ENCODE measurements around the gene UTS2R. TPM values are rescaled to one million over a fixed set of nuclear protein-coding genes. Genes with fewer than 3 reads are reported as not detected.

UTS2R gene
- polyA plus RNA-seq, 1 of the 3 experiments (the other 2 are of a cell fraction) = not detected

DNA sequence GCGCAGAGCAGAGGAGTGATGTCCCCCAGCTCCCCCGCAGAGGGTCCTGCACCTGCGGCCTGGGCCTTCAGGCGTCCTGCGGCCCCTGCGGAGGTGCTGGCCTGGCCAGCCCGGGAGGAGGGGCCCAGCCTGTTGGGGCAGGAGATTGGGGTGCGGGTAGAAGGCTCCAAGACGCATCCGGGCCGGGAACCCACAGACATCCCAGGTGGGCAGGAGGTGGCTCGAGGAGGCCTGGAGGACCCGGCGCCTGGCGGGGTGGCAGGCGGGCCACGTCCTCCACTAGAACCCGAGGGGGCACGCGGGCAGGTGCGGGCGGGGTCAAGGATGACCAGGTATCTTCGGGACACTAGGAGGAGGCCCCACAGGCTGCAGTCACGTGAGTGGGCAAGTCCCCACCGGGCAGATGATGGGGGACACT lies 37.4 kb upstream of the UTS2R start:
- peaks cover 18 to 47% of the 10 kb centered on the region in 2 experiments; a peak in 3 of 4 replicates for H3K4me1 ChIP-seq (ENCODE audit: control insufficient read depth in 1 of 2, insufficient read depth in 2 of 2, low read depth in 1 of 2, low read length in 1 of 2)
- no peak overlapping the region for H3K27ac ChIP-seq (ENCODE audit: low read depth in 2 of 2, low read length in 1 of 2)
- 89% methylated on average over 23 of the region's 25 CpGs for WGBS (ENCODE audit: low lambda C conversion rate)
- no peak overlapping the region for H2AFZ ChIP-seq (ENCODE audit: low read depth)
- no peaks in the 10 kb centered on the region for H3K79me2 ChIP-seq (ENCODE audit: insufficient read depth)
- ChIA-PET CTCF (interaction anchor here (0.5 to 6.4 kb wide), 12 partner anchors 8 to 304 kb away, joined by 3 to 69 read pairs (median 4); no protein-coding TSS in a partner anchor), POLR2A (no interaction called here)
- H3K4me3 ChIP-seq (ENCODE audit: low read depth in 2 of 2, low read length in 1 of 2) = no peak overlapping the region
- H3K9ac ChIP-seq = no peak overlapping the region
- no peaks in the 10 kb centered on the region for H4K20me1 ChIP-seq (ENCODE audit: insufficient read depth)
- H3K27me3 ChIP-seq (ENCODE audit: insufficient read depth) = no peaks in the 10 kb centered on the region; the same call in none of the 2 replicates
- no peaks in the 10 kb centered on the region for H3K9me2 ChIP-seq
- no peak for DNase-seq
- H3K36me3 ChIP-seq (replicated peaks in 1 of 2; ENCODE audit: control insufficient read depth in 1 of 2, insufficient read depth in 2 of 2, low read length in 1 of 2) = no peaks in the 10 kb centered on the region
- H3K9me3 ChIP-seq = no peaks in the 10 kb centered on the region
- peak overlapping the region; percentile 78 for H3K4me2 ChIP-seq
- peaks cover 6% of the 10 kb centered on the region for H3F3A ChIP-seq (replicated peaks; ENCODE audit: insufficient read depth)
- TF ChIP-seq RAD21 (IDR thresholded peaks at IDR 0.05; ENCODE audit: low read length) (no peak), RFX5 (IDR thresholded peaks at IDR 0.05; ENCODE audit: low read length) (no peak)

DNA sequence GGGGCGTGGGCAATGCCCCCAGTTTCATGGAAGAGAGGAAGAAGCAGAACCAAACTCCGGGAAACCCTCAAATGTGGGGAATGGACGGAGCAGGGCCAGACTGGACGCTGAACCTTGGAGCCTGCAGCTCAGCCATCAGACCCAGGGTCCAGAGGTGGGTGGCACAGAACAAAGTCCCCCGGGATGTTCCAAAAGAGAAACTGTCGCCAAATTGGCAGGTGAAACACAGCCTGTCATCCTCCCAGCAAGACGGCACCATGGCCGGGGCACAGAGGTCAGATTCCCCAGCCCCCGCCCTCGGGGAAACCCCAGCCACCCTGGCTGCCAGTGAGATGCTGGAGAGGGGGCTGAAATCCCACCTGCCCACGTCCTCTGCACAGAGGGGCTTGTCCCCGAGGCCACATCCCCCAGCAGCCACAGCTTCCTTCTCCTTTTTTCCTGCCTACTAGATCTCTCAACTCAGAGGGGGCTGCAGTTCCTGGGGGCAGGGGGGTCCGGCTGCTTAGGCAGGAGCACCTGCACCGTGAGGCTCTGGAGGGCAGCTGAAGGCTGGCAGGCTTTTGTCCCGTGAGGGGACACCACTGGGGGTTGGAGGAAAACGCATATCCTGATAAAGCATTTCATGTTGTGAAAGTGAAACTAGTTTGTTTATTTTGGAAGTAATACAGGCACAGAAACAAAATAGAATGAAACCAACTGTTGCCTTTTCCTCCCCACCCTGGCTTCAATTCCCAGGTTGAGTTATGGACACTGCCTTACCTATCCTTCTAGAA lies 36.8 kb upstream of the UTS2R start:
- ChIA-PET CTCF (interaction anchor here (0.7 to 6.4 kb wide), 9 partner anchors 9 to 304 kb away, joined by 3 to 69 read pairs (median 4); no protein-coding TSS in a partner anchor), POLR2A (no interaction called here)
- no peaks in the 10 kb centered on the region for H3K9me2 ChIP-seq
- peaks cover 18 to 46% of the 10 kb centered on the region in 2 experiments; a peak in 3 of 4 replicates for H3K4me1 ChIP-seq (ENCODE audit: control insufficient read depth in 1 of 2, insufficient read depth in 2 of 2, low read depth in 1 of 2, low read length in 1 of 2)
- TF ChIP-seq JUND (IDR thresholded peaks at IDR 0.05) (no peak), YY1 (IDR thresholded peaks at IDR 0.05; ENCODE audit: low read depth) (no peak), FOXJ3 (CRISPR knock-in tag; IDR thresholded peaks at IDR 0.05) (no peak), RXRA (IDR thresholded peaks at IDR 0.05; ENCODE audit: borderline replicate concordance, low read depth) (no peak), RFX5 (IDR thresholded peaks at IDR 0.05; ENCODE audit: low read length) (no peak), RCOR1 (IDR thresholded peaks at IDR 0.05; ENCODE audit: low read length) (no peak), NRF1 (IDR thresholded peaks at IDR 0.05; ENCODE audit: low read depth, low read length) (no peak), FOXM1 (IDR thresholded peaks at IDR 0.05; ENCODE audit: low read depth) (no peak)
- TF ChIP-seq, protein P1, sequence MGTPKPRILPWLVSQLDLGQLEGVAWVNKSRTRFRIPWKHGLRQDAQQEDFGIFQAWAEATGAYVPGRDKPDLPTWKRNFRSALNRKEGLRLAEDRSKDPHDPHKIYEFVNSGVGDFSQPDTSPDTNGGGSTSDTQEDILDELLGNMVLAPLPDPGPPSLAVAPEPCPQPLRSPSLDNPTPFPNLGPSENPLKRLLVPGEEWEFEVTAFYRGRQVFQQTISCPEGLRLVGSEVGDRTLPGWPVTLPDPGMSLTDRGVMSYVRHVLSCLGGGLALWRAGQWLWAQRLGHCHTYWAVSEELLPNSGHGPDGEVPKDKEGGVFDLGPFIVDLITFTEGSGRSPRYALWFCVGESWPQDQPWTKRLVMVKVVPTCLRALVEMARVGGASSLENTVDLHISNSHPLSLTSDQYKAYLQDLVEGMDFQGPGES (IDR thresholded peaks at IDR 0.05; ENCODE audit: low read depth, low read length) = no peak
- TF ChIP-seq, protein P2, sequence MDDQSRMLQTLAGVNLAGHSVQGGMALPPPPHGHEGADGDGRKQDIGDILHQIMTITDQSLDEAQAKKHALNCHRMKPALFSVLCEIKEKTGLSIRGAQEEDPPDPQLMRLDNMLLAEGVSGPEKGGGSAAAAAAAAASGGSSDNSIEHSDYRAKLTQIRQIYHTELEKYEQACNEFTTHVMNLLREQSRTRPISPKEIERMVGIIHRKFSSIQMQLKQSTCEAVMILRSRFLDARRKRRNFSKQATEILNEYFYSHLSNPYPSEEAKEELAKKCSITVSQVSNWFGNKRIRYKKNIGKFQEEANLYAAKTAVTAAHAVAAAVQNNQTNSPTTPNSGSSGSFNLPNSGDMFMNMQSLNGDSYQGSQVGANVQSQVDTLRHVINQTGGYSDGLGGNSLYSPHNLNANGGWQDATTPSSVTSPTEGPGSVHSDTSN (IDR thresholded peaks at IDR 0.05) = no peak
- H3K4me2 ChIP-seq = peak overlapping the region; percentile 78
- H3K79me2 ChIP-seq (ENCODE audit: insufficient read depth) = no peaks in the 10 kb centered on the region
- peak overlapping the region; percentile 61 for H2AFZ ChIP-seq (ENCODE audit: low read depth)
- H3K9me3 ChIP-seq = no peaks in the 10 kb centered on the region
- DNase-seq = no peak
- peak overlapping the region; percentile 17 to 36; a peak in 3 of 4 replicates for H3K4me3 ChIP-seq (ENCODE audit: low read depth in 2 of 2, low read length in 1 of 2)
- no peaks in the 10 kb centered on the region; the same call in none of the 2 replicates for H3K27me3 ChIP-seq (ENCODE audit: insufficient read depth)
- H3K9ac ChIP-seq = no peak overlapping the region
- H3K36me3 ChIP-seq (replicated peaks in 1 of 2; ENCODE audit: control insufficient read depth in 1 of 2, insufficient read depth in 2 of 2, low read length in 1 of 2) = no peaks in the 10 kb centered on the region
- 60% methylated on average over 13 of the region's 16 CpGs for WGBS (ENCODE audit: low lambda C conversion rate)
- H3K27ac ChIP-seq (ENCODE audit: low read depth in 2 of 2, low read length in 1 of 2) = no peak overlapping the region
- H3F3A ChIP-seq (replicated peaks; ENCODE audit: insufficient read depth) = peaks cover 6% of the 10 kb centered on the region
- no peaks in the 10 kb centered on the region for H4K20me1 ChIP-seq (ENCODE audit: insufficient read depth)
